Astrocyte of the cerebellum (primary cell): ENCODE results near the gene FH.

ENCODE experiments used
- DNase-seq: peaks from one replicate; pipeline ENCODE4 v3.0.0-alpha.2; 2011; ENCODE audit warnings: low read depth
- H3K4me3 ChIP-seq: 2 replicates; pipeline ENCODE4 v1.5.1; 2011; ENCODE audit warnings: mild to moderate bottlenecking, low read depth, low read length, moderate library complexity
- CTCF ChIP-seq: IDR thresholded peaks from 2 replicates; pipeline ENCODE4 v1.5.1; 2012; ENCODE audit warnings: low read length, low read depth, moderate library complexity, mild to moderate bottlenecking; ENCODE audit errors: missing control alignments
- in situ Hi-C: cut with HindIII; loops from 2 replicates; pipeline ENCODE4 v1.10.0; 2017; ENCODE audit warnings: low sequenced_read_pairs

Gene FH

GRCh38 chr1:241482761-241483250 is 36.7 kb downstream of the FH start:
- in situ Hi-C loops: loop anchor here (25.0 kb wide), 1 partner anchor 771 kb away; no protein-coding TSS in a partner anchor
- no peak for TF ChIP-seq CTCF
- no peak for DNase-seq
- no peak overlapping the region for H3K4me3 ChIP-seq

GRCh38 chr1:241479294-241479693 is 40.3 kb downstream of the FH start:
- no peak overlapping the region for H3K4me3 ChIP-seq
- in situ Hi-C loops: loop anchor here (25.0 kb wide), 1 partner anchor 767 kb away; no protein-coding TSS in a partner anchor
- no peak for TF ChIP-seq CTCF
- no peak for DNase-seq

GRCh38 chr1:241475671-241476070 is 43.9 kb downstream of the FH start:
- no peak for TF ChIP-seq CTCF
- in situ Hi-C loops: loop anchor here (25.0 kb wide), 1 partner anchor 763 kb away; no protein-coding TSS in a partner anchor
- no peak for DNase-seq
- no peak overlapping the region for H3K4me3 ChIP-seq

GRCh38 chr1:241473026-241473425 is 46.5 kb downstream of the FH start:
- no peak overlapping the region for H3K4me3 ChIP-seq
- no peak for TF ChIP-seq CTCF
- in situ Hi-C loops: no loop called here
- no peak for DNase-seq

- no peak for DNase-seq
- no peak overlapping the region for H3K4me3 ChIP-seq
- TF ChIP-seq CTCF: no peak
- in situ Hi-C loops: no loop called here
These were observed 48.5 kb downstream of the FH start for GRCh38 chr1:241470908-241471590.

GRCh38 chr1:241470361-241470760 is 49.2 kb downstream of the FH start:
- in situ Hi-C loops: no loop called here
- no peak for TF ChIP-seq CTCF
- no peak overlapping the region for H3K4me3 ChIP-seq
- no peak for DNase-seq
